DMS 273 treated with DMSO at 0.1 percent for 48 hours (cell line): ENCODE data around the gene CD80.

Source experiments
- DNase-seq: peaks from one replicate; lab custom pipeline; 2025; lab: John Stamatoyannopoulos, UW

Gene CD80

DNA sequence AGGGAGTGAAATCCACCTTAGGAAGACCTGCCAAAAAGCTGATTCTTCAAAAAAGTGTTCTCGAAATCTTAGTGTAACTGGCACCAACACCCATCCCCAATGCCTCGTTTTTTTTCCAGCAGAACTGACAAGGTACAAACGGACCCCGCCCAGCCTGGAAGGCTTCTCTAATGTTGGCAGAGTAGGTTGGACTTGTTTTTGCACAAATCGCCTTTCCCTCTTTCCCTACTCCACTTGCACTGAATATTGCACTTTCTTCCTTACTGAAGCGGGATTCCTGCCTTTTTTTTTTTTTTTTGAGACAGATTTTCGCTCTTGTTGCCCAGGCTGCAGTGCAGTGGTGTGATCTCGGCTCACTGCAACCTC lies 61.6 kb downstream of the CD80 start:
- no peak for DNase-seq

GRCh38 chr3:119494597-119494996 lies 64.8 kb downstream of the CD80 start:
- no peak for DNase-seq

DNA sequence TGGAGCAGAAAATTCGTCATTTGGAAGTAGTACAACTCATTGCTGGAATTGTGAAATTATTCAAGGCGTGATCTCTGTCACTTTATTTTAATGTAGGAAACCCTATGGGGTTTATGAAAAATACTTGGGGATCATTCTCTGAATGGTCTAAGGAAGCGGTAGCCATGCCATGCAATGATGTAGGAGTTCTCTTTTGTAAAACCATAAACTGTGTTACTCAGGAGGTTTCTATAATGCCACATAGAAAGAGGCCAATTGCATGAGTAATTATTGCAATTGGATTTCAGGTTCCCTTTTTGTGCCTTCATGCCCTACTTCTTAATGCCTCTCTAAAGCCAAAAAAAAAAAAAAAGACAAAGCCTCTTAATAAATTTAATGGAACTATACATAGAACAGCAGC lies 66.6 kb downstream of the CD80 start:
- DNase-seq, result no peak

GRCh38 chr3:119492128-119492527 lies 67.3 kb downstream of the CD80 start:
- no peak for DNase-seq

DNA sequence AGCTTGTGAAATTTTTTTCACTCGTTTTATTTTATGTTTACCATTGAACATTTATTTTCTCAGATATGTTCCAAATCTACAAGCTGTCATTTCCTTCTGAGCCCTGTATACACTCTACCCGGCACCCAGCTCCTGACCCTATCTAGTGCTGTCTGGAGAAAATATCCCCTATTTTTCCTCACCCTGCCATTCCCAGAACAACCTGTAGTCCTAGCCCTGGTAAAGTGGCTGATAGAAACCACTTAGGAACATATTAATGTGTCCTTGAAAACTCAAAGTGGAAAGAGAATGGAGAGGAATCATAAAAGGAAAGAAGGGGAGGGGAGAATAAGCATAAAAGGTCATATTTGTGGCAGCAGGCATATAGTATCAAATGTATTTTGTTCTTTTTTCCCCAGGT lies 69.3 kb downstream of the CD80 start:
- DNase-seq, result no peak

DNA sequence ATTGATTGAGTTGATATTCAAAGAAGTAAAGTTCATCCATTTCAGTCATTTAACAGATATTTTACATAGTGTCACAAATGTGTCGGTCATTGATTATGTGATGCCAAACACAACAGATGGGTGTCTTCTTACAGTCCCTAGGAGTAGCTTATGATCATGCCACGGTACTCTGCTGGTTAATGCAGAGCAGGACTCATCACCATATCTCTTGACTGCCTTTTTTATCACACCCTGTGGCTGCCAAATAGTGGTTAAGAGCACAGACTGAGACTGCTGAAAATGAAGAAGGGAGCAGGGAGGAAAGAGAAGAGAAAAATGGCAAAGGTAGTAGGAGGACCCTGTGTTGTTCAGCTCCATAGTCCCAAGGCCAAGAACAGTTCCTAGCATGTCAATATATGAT lies 73.9 kb downstream of the CD80 start:
- DNase-seq, result no peak

DNA sequence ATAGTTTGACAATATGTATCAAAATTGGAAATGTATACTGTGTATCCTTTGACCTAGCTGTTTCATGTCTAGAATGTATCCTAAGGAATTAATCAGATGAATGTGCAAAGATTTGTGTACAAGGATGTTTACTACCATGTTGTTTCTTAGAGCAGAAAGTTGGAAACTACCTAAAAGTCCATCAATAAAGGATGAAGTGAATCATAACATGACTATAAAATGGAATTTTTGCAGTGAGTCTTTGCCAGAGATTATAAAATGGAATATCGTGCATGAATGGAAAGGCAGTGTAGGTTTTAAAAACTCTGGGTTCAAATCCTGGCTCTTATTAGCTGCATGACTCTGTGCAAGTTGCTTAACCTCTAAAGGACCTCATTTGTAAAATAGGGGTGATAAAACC lies 76.3 kb downstream of the CD80 start:
- DNase-seq, result no peak

- no peak for DNase-seq
Measured at GRCh38 chr3:119481079-119481478, 78.3 kb downstream of the CD80 start.
